ENCODE measurements around the gene TACC2. TPM values are rescaled to one million over a fixed set of nuclear protein-coding genes. Genes with fewer than 3 reads are reported as not detected.

TACC2 gene
- total RNA-seq, 2 donors from 2014 or later, result 210 to 237 TPM

DNA sequence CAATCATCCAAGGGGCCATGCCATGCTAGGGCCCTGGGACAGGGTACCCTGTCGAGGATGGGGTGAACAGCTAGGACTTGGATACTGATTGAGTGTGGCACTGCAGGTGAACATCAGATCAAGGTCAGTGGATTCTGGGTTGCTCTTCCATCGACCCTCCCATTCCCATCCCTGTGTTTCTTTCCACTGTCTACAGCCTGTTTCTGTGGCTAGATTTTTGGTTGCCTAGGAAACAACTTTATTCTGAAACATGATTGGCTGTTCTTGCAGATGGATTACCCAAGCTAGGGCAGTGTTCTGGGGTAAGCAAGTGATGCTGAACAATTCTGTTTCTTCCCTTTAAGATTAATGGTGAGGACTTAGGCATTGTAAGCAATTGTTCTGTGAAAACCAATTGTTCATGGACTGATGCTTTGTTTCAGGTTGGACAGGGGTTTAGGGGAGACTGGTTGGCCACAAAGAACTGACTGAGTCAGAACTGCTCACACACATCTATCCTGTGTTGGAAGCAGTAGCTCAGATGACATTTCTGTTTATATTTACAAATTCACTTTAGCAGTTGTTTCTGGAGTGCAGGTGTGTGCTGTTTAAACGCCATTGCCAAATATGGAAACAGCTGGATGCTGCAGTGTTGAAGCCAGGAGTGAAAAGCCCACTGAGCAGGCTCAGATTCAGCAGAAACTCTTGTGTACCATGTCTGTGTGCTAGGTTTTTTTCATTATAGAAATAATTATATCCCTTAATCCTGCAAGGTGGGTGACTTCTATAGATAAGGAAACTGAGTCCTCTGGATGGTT is 179.8 kb downstream of the TACC2 start:
- no peak for ATAC-seq
- intact Hi-C loops (cut with DNase I), result no loop called here
- DNase-seq, result no peak

DNA sequence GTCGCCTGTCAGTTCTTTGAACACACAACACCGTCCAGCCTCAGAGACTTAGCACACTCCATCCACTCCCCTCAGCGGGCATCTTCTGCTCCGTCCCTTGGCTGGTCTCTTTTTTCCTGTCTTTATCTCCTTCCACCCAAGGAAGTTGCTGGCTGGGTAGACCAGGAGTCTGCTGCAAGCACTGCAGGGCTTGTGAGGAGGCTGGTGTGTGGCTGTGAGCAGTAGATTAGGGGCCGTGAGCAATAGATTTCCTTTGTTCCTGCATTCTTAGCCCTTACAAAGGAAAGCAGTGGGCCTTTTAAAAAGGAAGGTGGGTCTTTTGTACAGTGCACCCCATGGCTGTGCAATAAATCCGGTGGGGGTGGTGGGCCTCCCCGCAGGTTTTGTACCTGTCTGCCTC is 181.8 kb downstream of the TACC2 start:
- intact Hi-C loops (cut with DNase I), result no loop called here
- no peak for ATAC-seq
- no peak for DNase-seq

DNA sequence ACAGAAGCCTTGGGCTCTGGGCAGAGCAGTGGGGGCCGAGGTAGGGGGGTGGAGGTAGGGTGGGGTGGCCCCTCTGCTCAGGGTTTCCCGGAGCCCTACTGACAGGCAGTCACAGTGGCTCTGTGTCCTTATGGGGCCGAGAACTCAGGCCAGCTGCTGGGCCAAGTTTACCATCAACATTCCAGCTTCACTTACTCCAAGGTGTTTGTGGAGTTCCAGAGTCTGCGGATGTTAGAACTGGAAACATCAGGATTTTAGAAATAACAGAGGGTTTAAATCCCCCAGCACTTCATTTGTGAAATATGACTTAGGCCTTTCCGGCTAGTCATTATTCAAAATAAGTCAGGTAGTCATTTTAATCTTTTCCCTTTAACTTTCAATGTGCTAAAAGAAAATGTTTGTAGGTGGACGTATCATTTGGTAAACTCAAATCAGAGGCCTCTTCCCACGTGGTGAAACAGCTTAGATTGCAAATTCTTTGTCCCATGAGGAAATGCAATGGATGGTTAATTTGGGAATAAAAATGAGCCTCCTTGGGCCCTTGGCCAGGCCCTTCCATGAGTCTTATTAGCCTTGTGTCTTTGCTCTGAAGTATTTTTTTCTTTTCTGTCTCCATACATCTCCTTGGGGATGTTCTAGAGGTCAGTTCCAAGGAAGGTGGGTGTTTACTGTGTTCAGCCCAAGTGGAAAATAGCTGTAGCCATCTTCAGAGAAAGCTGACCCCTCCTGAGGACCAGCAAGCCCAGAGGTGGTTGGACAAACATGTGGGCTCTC is 182.5 kb downstream of the TACC2 start:
- no peak for DNase-seq
- no peak for ATAC-seq
- intact Hi-C loops (cut with DNase I), result no loop called here

DNA sequence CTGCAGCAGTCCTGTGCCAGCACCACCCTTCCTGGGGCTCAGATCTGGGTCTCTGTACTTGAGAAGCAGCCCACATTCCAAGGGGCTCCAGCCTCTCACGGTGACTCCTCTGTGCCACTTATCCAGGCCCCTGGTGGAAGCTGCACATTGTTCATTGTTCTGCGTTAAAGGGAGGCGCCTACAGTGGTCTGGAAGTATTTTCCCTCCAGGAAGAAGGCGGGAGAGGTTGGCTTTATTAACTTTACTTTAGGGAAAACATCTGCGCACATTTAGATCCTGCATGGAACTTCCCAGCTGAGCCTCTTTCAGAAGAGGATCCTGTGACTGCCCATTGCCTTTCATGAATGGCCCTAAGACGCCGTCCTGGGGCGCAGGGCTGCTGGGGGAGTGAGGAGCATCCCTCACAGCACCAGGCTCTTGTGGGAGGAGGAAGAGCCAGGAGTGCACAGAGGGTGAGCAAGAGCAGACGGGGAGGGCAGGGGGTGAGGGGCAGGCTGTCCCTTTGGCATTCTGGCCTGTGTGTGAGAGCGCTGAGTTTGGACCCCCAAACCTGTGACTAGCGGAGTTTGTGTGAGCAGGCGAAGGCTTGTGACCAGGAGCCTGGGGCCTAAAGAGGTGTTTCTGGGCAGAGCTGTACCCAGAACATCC is 183.5 kb downstream of the TACC2 start:
- ATAC-seq (peak in 1 of 2 donors; percentile 7), DNase-seq (no peak)
- intact Hi-C loops (cut with DNase I), result no loop called here

DNA sequence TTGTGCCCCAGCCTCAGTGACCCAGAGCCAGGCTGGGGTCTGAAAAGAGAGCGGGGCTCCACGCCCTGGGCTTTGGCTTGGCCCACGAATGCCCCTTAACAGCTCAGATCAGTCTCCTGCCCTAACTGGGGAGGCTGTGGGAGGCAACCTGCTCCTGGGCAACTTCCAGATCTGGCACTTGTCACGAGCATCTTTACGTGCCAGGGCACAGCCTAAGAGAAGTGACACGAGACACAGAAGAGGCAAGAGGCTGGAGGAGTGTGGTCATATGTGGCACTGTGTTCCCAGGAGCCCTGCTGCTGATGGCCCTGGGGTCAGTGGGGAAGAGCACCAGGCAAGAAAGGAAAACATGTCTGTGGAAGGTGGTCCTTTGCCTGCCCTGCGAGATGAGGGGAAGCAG is 184.4 kb downstream of the TACC2 start:
- ATAC-seq, result peak; percentile 80 to 82
- peak; percentile 53 for DNase-seq
- intact Hi-C loops (cut with DNase I), result no loop called here

DNA sequence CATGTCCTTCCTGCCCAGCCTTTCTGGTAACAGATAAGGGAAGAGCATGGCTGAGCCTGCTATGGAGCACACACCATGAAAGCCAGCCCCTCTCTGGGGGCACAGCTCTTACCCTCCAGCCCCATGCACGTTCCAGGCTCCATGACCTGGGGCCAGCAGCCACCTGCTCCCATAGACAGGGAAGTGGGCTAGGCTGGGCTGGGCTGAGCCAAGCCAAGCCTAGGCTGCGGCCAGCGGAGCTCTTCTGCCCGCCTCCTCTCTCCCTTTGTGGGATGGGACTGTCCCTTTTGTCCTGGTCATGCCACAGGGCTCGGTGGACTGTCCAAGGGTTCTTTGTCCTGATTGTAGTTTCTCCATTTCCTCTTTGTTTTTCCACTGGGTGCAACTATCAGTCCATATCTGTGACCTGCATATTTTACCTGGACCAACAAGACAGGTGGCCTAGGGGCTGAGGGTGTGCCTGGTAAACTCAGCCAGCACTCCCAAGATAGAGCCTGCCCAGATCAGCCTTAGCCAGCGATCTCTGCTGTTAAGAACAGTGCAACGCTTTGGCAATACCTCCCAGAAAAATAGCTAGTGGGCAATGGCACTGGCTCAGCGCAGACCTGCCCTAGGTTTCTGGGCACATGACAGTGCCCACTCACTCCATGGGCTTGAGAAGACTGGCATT is 184.9 kb downstream of the TACC2 start:
- DNase-seq, result no peak
- ATAC-seq, result peak in 1 of 2 donors; percentile 16
- intact Hi-C loops (cut with DNase I), result no loop called here

DNA sequence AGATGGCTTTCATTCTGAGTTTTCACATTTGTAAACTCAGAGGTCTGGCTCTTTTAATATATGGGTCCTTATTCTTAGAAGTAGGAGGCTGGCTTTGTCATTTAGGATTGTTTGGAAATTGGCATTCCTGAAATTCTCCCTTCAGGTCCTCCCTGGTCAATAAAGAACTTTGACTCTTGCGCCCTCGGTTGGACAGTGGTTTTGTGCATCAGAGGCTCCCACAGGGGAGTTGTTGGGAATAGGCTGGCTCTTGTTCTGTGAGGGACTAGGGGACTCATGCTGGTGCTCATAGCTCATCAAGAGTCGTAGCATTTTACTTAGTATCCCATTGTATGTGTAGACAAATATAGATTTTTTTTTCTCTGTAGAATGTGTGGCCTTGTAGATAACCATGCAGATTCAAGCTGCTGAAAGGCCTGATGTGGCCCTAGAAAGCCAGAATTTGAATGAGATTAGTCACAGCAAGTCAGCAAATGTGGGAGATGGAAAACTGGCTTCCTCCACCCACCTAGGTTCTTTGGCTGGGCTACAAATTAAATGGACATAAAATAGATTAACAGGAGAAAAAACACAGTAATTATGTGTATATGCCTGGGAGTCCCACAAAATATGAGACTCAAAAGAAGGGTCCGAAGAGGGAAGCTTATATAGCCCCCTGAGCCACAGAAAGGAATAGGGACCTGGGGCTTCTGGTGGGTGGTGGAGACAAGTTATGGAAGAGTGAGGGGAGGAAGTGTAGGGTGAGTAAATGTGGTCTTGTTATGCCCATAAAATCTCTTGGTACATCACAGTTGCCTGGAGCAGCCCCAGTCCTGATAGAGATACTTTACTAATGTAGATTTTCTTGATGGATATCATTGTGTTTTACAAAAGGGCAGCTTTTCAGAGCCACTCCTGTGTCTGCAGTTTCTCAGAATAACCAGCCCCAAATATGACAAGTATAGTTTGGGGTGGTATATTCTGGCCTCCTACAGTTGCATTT is 187.6 kb downstream of the TACC2 start:
- ATAC-seq (no peak), DNase-seq (no peak)
- intact Hi-C loops (cut with DNase I), result no loop called here

DNA sequence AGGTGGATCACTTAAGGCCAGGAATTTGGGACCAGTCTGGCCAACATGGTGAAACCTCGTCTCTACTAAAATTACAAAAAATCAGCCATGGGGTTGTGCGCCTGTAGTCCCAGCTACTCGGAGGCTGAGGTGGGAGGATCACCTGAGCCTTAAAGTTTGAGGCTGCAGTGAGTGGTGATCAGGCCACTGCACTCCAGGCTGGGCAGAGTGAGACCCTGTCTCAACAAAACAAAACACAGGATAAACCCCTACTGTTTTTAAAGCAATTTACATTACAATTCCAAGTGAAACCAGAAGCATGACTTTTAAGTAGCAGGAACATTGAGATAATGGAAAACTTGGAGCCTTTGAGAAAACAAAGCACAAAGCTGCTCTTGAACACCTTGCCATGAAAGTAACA is 189.7 kb downstream of the TACC2 start:
- DNase-seq (no peak), ATAC-seq (no peak)
- intact Hi-C loops (cut with DNase I), result no loop called here

DNA sequence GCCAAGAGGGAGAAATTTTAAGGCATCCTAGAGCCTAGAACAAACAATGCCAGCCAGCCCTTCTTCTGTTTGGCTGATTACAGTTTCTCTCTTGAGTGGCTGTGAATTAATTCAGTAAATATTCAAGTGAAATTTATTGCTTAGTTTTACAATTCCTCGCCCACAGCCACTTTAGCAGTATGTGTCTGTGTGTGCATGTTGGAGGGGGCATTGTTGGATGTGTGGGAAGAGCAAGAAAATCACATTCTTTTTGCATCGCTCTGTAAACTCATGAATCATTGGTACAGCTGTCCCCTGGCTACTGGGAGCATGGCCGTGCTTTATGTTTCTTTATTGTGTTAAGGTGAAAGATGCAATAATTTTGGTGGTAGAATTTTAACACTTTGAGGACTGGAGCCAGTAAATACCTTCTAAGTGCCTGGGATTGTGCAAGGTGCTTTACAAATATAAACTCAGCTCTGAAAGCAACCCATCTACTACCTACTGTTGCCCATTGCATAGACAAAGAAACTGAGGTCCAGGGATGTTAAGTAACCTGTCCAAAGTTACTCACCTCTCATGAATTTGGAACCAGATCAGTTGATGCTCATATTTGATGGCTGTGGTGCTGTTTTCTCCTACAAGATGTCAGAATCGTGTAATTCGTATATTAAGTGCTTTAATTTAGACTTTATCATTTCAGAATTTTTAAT is 192.2 kb downstream of the TACC2 start:
- intact Hi-C loops (cut with DNase I), result no loop called here
- no peak for DNase-seq
- ATAC-seq, result no peak

DNA sequence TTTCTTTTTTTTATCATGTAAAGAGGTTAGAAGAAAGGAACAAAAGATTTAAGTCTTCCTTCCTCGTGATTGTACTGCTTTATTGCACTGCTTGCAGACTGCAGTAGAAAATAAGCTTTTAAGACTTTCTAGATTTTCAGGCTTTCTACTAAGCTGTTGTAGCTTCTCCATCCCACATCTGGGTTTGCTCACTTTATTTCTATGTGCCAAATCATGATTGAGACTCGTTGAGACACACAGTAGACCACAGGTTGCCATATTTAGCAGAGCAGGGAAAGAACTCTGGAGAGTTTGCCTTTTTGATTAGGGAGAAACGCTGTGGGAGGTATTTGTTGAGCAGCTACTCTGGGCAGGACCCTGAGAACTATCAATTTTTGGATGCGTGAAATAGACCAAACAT is 192.9 kb downstream of the TACC2 start:
- no peak for ATAC-seq
- intact Hi-C loops (cut with DNase I), result no loop called here

DNA sequence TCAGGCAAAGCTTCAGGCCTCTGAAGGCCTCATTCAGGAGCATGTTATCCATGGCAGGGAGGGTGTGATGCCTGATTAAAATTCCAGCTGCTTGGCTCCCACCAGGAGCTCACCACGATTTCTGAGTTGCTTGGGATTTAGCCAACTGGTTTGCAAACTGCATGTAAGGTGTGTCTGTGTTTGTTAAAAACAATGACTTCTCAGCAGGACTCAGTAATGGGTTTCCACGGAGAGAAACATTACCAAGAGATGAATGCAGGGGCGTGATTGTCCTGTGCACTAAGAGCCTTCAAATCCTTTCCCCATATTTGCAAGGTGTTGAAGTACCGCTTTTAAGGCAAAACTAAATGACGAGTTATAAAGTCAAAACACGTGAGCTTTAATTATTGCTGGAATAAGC is 193.3 kb downstream of the TACC2 start:
- intact Hi-C loops (cut with DNase I), result no loop called here
- DNase-seq (no peak), ATAC-seq (no peak)

More for the DNA sequence above, 192.9 kb downstream of the TACC2 start:
- no peak for DNase-seq

DNA sequence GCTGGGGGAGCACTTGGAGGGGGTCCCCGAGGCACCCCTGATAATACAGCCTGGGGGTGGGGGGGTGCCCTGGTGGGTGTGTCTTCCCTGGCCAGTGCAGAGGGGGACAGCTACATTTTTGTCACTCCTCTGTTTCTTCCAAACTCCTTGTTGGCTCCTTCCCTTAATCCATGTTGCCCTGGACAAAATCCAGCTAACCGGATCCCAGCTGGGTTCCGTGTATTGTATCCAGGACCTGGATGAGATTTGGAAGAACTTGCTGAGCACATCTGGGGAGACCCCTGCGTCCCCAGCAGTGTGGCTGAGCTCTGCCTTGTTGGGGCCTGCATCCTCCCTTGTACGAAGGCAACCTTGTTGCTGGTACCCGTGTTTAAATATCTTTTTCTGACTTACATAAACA is 195.3 kb downstream of the TACC2 start:
- DNase-seq (no peak), ATAC-seq (no peak)
- intact Hi-C loops (cut with DNase I), result no loop called here

DNA sequence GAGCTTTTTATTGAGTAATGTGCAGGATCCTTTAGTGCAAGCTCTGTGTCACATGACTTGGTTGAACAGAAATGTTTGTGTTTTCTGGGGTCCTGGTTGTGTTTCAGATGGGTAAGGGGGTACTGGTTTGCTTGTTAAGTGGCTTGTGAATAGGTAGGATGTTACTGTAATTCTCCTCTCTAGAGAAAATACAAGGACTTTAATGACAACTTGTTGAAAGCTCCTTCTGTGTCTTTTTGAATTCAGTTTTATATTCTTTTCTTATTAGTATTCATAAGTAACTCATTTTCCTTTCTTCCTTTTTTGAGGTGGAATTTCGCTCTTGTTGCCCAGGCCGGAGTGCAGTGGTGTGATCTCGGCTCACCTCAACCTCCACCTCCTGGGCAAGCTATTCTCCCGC is 196.7 kb downstream of the TACC2 start:
- intact Hi-C loops (cut with DNase I), result no loop called here
- no peak for ATAC-seq
- DNase-seq, result no peak

DNA sequence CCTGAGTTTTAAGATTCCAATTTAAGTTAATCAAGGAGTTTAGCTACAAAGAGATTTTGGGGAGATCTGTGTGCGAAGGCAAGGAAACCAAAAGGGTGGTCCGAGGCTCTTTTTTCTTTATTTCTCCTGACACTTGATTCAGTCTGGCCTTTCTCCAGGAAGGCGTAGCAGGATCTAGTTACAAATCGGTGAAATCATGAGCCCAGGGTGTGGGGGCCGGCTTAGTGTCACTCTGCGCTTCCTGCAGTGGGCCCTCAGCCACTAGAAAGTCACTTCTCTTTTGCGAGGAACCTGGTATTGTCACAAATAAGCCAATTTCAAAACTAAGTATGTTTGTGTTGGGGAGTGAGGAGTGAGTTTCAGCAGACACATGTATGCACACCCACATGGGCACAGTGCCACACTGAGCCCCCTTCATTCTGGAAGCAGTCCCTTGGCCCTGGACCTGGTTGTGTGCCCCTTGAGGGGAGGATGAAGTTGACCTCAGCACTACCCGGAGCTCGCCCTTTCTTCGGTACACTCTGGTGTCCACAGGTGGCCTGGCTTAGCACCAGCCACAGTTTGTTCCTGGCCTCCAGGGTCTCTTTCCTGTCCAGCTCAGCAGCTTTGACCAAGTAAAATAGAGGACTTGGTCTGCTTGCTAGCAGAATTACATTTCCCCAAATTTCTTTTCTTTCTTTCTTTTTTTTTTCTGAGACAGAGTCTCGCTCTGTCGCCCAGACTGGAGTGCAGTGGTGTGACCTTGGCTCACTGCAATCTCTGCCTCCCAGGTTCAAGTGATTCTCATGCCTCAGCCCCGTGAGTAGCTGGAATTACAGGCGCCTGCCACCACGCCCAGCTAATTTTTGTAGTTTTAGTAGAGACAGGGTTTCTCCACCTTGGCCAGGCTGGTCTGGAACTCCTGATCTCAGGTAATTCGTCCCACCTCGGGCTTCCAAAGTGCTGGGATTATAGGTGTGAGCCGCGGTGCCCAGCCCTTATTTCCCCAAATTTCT is 198.2 kb downstream of the TACC2 start:
- ATAC-seq, result peak; percentile 10 to 12
- DNase-seq, result no peak
- intact Hi-C loops (cut with DNase I), result no loop called here

DNA sequence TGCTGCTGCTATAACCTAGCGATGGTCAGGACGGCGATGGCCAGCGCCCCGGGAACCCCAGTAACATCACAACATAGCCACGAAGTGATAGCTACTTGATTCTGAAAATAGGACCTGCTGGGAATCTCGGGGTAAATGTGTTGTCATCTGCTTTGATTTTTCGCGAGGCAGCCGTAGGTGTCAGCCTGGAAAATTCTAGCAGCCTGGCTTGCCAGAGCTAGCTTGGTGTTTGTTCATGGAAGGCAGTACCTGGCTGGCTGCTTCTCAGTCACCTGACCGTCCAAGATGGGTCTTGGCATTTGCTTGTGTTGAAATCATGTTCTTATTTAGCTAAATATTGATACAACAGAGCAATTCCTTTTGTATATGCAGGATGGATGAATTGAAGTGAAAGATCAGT is 199.7 kb downstream of the TACC2 start:
- intact Hi-C loops (cut with DNase I), result no loop called here
- DNase-seq (no peak), ATAC-seq (no peak)

DNA sequence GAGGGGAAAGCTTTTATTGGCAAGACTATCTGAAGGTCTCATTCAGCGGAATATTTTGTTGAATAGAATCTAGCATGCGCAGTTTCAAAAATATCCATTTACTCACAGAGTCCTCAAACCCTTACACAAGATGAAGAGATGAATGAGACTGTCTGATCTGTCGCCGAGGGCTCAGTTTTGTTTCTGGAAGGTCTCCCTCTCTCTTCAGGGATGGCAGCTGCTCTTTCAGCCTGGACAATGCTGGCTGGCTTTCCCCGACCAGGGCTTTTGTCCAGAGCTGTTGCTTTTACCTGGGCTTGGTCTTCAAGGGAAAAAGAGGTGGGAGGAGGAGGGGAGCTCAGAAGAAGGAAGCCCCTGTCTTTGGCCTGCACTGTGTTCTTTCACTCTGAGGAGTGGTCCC is 200.2 kb downstream of the TACC2 start:
- ATAC-seq, result no peak
- DNase-seq, result no peak
- intact Hi-C loops (cut with DNase I), result no loop called here

All from left cardiac atrium (tissue), 4 donors.